VCaP (cell line): ENCODE results near the gene ZNF518B.

Experiments used
- H3K27ac ChIP-seq: fragments of 450-650 bp; 2 replicates; pipeline ENCODE4 v1.5.1; 2017
- CTCF ChIP-seq: fragments of 450-650 bp; conservative IDR thresholded peaks from 2 replicates; pipeline ENCODE4 v1.5.1; 2017; ENCODE audit warnings: mild to moderate bottlenecking, moderate library complexity

The ZNF518B gene

DNA sequence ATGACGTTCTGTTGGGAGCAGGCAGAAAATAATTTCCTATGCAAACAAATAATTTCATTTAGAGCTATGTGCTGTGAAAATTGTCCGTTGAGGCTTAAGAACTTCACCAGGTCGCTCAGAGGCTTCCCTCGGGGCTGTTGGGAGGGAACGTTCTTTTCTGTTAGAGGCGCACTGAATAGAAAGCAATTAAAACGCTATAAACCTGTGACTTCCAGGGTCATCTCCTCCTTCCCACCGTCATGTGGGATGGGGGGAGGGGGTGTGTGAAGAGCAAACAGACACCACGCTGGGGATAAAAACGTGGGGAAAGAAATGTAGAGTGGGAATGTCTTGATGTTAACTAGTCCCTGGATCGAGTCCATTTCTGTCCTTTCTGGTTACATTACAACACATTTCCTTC lies 35.2 kb upstream of the ZNF518B start:
- no peak for TF ChIP-seq CTCF
- no peak overlapping the region for H3K27ac ChIP-seq

DNA sequence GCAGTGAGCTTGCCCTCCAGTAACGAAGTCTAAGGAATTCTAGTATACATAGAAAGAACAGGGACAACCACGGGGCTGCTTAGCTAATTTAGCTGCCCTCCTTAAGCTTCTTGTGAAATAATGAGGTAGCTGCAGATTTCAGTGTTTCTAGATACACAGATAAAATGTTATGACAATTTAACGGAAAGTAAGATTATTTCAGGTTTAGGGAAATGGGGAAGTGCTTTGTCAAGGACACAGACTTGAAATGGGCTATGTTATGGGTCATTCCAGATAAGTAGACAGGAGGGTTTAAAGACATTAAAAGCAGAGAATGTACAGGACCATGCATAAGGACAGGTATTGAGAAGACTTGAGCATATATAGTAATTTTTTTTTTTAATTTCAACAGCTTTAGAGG lies 34.2 kb upstream of the ZNF518B start:
- no peak overlapping the region for H3K27ac ChIP-seq
- TF ChIP-seq CTCF = no peak

GRCh38 chr4:10490996-10491395 lies 33.8 kb upstream of the ZNF518B start:
- no peak for TF ChIP-seq CTCF
- H3K27ac ChIP-seq = no peak overlapping the region

DNA sequence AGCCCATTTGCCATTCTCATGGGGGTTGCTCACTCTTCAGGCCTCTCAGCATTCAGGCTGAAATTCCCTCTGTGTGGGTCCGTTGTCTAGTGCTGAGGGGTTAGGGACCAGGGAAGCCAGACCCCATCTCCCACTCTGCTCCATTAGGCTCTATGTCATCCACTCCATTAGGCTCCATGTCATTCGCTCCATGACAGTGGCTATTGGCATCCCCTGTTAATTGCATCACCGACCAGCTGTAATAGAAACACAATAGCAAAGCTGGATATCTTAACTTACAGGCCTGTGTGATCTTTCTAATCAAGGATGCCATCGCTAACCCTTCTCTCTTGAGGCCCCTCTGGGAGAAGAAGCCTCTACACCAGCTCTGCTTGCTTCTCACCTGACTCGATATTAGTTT lies 25.7 kb upstream of the ZNF518B start:
- no peak for TF ChIP-seq CTCF
- H3K27ac ChIP-seq = no peak overlapping the region

GRCh38 chr4:10480616-10481015 lies 23.4 kb upstream of the ZNF518B start:
- H3K27ac ChIP-seq = no peak overlapping the region

GRCh38 chr4:10478621-10479020 lies 21.4 kb upstream of the ZNF518B start:
- no peak for TF ChIP-seq CTCF
- no peak overlapping the region for H3K27ac ChIP-seq

More at GRCh38 chr4:10480616-10481015, 23.4 kb upstream of the ZNF518B start:
- no peak for TF ChIP-seq CTCF

DNA sequence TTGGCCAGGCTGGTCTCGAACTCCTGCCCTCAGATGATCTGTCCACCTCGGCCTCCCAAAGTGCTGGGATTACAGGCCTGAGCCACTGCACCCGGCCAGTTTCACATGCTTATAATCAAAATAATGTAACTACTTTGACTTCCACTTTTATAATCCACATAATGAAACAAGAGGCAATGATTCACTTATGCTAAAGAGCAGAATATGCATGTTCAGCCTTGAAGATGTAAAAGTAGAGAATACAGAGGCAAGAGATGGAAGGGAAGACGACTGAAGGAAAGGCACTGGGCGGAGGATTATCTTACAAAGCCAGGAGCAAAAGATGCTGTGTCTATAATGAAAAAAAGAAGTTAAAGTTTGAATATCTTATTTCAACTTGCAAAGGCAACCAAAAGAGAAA lies 13.3 kb upstream of the ZNF518B start:
- TF ChIP-seq CTCF = no peak
- no peak overlapping the region for H3K27ac ChIP-seq

DNA sequence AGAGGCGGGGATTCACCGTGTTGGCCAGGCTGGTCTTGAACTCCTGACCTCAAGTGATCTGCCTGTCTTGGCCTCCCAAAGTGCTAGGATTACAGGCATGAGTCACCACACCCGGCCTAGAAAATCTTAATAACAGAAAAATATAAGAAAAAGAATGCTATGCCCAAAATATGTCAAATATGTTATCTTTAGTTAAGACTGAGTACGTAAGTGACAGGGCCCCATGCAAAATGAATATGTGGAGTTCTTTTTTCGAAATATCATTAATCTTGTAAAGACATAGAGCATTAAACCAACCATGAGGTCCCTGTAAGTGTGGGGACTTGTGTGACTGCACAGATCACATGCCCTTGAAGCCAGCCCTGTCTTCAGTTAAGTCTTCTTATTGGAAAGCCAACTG lies 8.9 kb upstream of the ZNF518B start:
- no peak for TF ChIP-seq CTCF
- H3K27ac ChIP-seq = no peak overlapping the region
